Muscle layer of colon (tissue), 2 donors: Measurements from ENCODE around the gene MAX.

Source experiments
- H3K27ac ChIP-seq: one replicate; pipeline ENCODE4 v1.7.0; 2013; ENCODE audit warnings: low read depth, mild to moderate bottlenecking, low read length, moderate library complexity
- H3K27me3 ChIP-seq, 2 donors: one replicate each; pipeline ENCODE4 v1.7.0; 2013; ENCODE audit warnings: low read length in 2 of 2, mild to moderate bottlenecking in 2 of 2; ENCODE audit not compliant: insufficient read depth in 2 of 2, control insufficient read depth in 1 of 2
- H3K36me3 ChIP-seq: one replicate; pipeline ENCODE4 v1.7.0; 2013; ENCODE audit warnings: mild to moderate bottlenecking, low read length; ENCODE audit not compliant: insufficient read depth
- H3K4me1 ChIP-seq: one replicate; pipeline ENCODE4 v1.7.0; 2013; ENCODE audit warnings: mild to moderate bottlenecking, low read length; ENCODE audit not compliant: insufficient read depth
- H3K4me3 ChIP-seq, 2 donors: one replicate each; pipeline ENCODE4 v1.7.0; 2013; ENCODE audit warnings: low read length in 2 of 2, low read depth in 1 of 2, mild to moderate bottlenecking in 1 of 2, moderate library complexity in 1 of 2
- H3K9ac ChIP-seq: one replicate; pipeline ENCODE4 v1.7.0; 2013; ENCODE audit warnings: low read length
- H3K9me3 ChIP-seq: one replicate; pipeline ENCODE4 v1.7.0; 2013; ENCODE audit warnings: mild to moderate bottlenecking, low read length
- donor health status: abdominal sarcoma.
- donor health status: Adenocarcinoma of cecum.

The MAX gene

GRCh38 chr14:65028937-65029336, 73.4 kb downstream of the MAX start:
- Histone ChIP-seq H3K27me3 (no peaks in the 10 kb centered on the region), H3K4me3 (no peak overlapping the region), H3K36me3 (peaks cover 22% of the 10 kb centered on the region), H3K4me1 (peaks cover 6% of the 10 kb centered on the region), H3K9ac (no peak overlapping the region), H3K9me3 (no peaks in the 10 kb centered on the region), H3K27ac (no peak overlapping the region)

GRCh38 chr14:65027127-65027799, 75.1 kb downstream of the MAX start:
- Histone ChIP-seq H3K9me3 (no peaks in the 10 kb centered on the region), H3K9ac (no peak overlapping the region), H3K27ac (no peak overlapping the region), H3K36me3 (peaks cover 19% of the 10 kb centered on the region), H3K27me3 (no peaks in the 10 kb centered on the region), H3K4me3 (no peak overlapping the region), H3K4me1 (peaks cover 6% of the 10 kb centered on the region)

GRCh38 chr14:65026526-65026925, 75.8 kb downstream of the MAX start:
- H3K27ac ChIP-seq = peak overlapping the region; percentile 41
- no peaks in the 10 kb centered on the region for H3K9me3 ChIP-seq
- no peak overlapping the region for H3K9ac ChIP-seq
- H3K27me3 ChIP-seq = no peaks in the 10 kb centered on the region
- H3K4me1 ChIP-seq = peaks cover 6% of the 10 kb centered on the region
- peak overlapping the region in 1 of 2 donors; percentile 38 for H3K4me3 ChIP-seq
- peaks cover 14% of the 10 kb centered on the region for H3K36me3 ChIP-seq

- Histone ChIP-seq H3K27ac (peak overlapping the region; percentile 41), H3K27me3 (no peaks in the 10 kb centered on the region), H3K9me3 (no peaks in the 10 kb centered on the region), H3K4me3 (peak overlapping the region in 1 of 2 donors; percentile 38), H3K9ac (no peak overlapping the region), H3K4me1 (peaks cover 6% of the 10 kb centered on the region), H3K36me3 (peaks cover 14% of the 10 kb centered on the region)
These were observed 76.5 kb downstream of the MAX start for GRCh38 chr14:65025818-65026217.
